HepG2 (cell line): Measurements from ENCODE around the gene PVALB.

Experiments used
- EP300 ChIP-seq, 3 experiments: sonication (generic) in 1 of 3; formaldehyde crosslinking in 1 of 3; IDR thresholded peaks; 2 replicates each; pipeline versions ENCODE4 v1.5.1 to v1.6.1; 2011 to 2020; ENCODE audit warnings: low read depth in 2 of 3, low read length in 2 of 3, borderline replicate concordance in 1 of 3, improper control_type of control experiment in 1 of 3, mild to moderate bottlenecking in 1 of 3, missing genetic modification reagents in 1 of 3, moderate library complexity in 1 of 3
- HCFC1 ChIP-seq: fragments of 150-350 bp; IDR thresholded peaks from 2 replicates; pipeline ENCODE4 v1.6.1; 2014; ENCODE audit warnings: low read depth, low read length
- REST ChIP-seq, 2 experiments: IDR thresholded peaks; 2 replicates each; pipeline ENCODE4 v1.6.1; 2011 to 2012; ENCODE audit warnings: low read length in 2 of 2, borderline replicate concordance in 1 of 2, low read depth in 1 of 2, mild to moderate bottlenecking in 1 of 2, moderate library complexity in 1 of 2

DNA sequence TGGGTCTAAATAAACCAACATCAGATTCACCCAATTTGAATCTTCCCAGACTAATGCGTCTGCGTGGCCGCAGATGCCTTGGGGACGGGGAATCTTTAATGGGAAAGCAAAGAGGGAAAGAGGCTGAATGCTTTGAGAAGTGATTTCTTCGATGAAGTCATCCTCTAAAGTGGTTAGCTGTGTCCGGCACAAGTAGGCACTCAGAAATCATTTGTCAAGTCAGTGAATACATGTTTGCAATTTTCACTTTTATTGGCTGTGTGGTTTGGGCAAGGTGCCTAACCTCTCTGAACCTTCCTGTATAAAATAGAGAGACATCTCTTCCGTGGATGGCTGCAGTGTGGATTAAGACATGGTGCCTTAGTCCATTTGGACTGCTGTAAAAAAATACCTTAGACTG, 21.2 kb downstream of the PVALB start:
- TF ChIP-seq HCFC1 (no peak), REST (IDR thresholded peaks at IDR 0.05; ENCODE audit: borderline replicate concordance in 1 of 2, low read depth in 1 of 2, low read length in 2 of 2) (no peak), EP300 (IDR thresholded peaks at IDR 0.05; ENCODE audit: low read depth in 2 of 2, low read length in 2 of 2) (no peak), EP300 (CRISPR knock-in tag; IDR thresholded peaks at IDR 0.05; ENCODE audit: borderline replicate concordance) (no peak)
